Muscle layer of duodenum (tissue), 2 donors: ENCODE results near the gene ZNF316.
A peak's percentile ranks its signal among the peaks of the same experiment; 100 is the strongest.
"Not testable (repeated sequence)": the region's sequence is repeated elsewhere in the genome, so short reads cannot be mapped to it uniquely, and the experiment has no call there.

Experiments used
- H3K27ac ChIP-seq: one replicate; pipeline ENCODE4 v1.7.0; 2013; ENCODE audit warnings: mild to moderate bottlenecking, low read length
- H3K27me3 ChIP-seq: one replicate; pipeline ENCODE4 v1.7.0; 2013; ENCODE audit warnings: low read depth, mild to moderate bottlenecking, control low read depth, low read length
- H3K36me3 ChIP-seq, 2 donors: one replicate each; pipeline ENCODE4 v1.7.0; 2013; ENCODE audit warnings: low read length in 2 of 2, control low read depth in 1 of 2, mild to moderate bottlenecking in 1 of 2; ENCODE audit not compliant: insufficient read depth in 2 of 2, control insufficient read depth in 1 of 2
- H3K4me1 ChIP-seq, 2 donors: one replicate each; pipeline ENCODE4 v1.7.0; 2013; ENCODE audit warnings: low read length in 2 of 2, mild to moderate bottlenecking in 2 of 2, control low read depth in 1 of 2, moderate library complexity in 1 of 2; ENCODE audit not compliant: insufficient read depth in 2 of 2, control insufficient read depth in 1 of 2
- H3K4me3 ChIP-seq, 2 donors: one replicate each; pipeline ENCODE4 v1.7.0; 2013; ENCODE audit warnings: low read length in 2 of 2, low read depth in 1 of 2, mild to moderate bottlenecking in 1 of 2
- H3K9me3 ChIP-seq, 2 donors: one replicate each; pipeline ENCODE4 v1.7.0; 2013; ENCODE audit warnings: low read length in 2 of 2, control low read depth in 1 of 2, mild to moderate bottlenecking in 1 of 2; ENCODE audit not compliant: control insufficient read depth in 1 of 2
- donor health status: healthy.

ZNF316 gene

DNA sequence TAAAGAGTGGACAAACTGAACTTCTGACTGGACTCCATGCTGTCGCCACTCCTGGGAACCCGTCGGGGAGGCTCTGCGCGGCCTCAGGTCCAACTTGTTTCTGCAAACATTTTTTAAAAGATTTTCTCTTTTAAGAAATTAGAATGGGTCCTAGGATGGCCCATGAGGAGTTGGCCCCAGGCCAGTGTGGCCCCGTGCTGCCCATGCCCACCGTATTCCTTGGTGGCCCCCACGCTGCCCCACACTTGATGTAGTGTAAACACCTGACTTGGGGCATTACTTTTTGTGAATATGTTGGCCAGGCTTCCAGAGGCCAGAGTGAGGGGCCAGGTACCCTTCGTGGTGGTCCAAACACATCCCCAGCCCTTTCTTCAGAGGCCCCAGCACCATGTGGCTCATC, 19.3 kb downstream of the ZNF316 start:
- Histone ChIP-seq H3K9me3 (peaks cover 0 to 3% of the 10 kb centered on the region in 2 donors), H3K36me3 (peaks cover 0 to 33% of the 10 kb centered on the region in 2 donors), H3K27me3 (no peaks in the 10 kb centered on the region), H3K4me3 (no peak overlapping the region), H3K27ac (no peak overlapping the region), H3K4me1 (no peaks in the 10 kb centered on the region)

DNA sequence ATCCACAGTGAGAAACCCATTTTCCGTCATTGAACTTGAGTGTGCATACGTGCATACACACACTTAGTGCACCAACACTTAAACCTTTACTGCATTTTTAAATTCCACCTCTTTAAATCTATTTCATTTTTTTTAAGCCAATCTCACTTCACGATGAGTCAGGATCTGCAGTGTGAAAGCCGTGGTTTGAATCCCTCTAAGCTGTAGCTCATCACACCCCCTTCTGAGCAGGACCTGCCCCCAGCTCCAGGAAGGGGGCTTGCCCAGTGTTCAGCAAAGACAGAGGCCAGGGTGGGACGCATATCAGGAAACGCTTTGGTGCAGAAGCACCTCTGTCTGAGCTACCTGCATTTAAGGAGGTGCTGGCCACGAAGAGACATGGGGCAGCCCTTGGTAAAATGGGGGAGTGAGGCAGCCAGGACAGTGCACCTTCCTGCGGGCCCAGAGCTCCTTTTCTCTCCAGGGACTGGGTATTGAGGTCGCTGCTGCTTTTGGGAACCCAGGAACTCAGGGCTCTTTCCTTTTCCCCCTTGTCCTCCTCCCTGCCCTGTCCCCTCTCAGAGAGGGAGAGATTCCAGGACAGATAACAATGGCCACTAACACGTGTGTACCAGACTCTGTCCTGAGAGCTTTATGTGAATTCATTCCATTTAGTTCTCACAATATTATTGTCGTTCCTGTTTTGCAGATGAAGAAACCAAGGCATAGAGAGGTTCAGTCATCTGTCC, 21.7 kb downstream of the ZNF316 start:
- Histone ChIP-seq H3K27me3 (no peaks in the 10 kb centered on the region), H3K4me1 (no peaks in the 10 kb centered on the region), H3K4me3 (no peak overlapping the region), H3K36me3 (peaks cover 0 to 18% of the 10 kb centered on the region in 2 donors), H3K27ac (no peak overlapping the region), H3K9me3 (no peaks in the 10 kb centered on the region)

DNA sequence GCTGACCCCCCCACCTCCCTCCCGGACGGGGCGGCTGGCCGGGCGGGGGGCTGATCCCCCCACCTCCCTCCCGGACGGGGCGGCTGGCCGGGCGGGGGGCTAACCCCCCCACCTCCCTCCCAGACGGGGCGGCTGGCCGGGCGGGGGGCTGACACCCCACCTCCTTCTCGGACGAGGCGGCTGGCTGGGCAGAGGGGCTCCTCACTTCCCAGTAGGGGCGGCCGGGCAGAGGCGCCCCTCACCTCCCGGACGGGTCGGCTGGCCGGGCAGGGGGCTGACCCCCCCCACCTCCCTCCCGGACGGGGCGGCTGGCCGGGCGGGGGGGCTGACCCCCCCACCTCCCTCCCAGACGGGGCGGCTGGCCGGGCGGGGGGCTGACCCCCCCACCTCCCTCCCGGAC, 33.7 kb downstream of the ZNF316 start:
- not testable (repeated sequence) for H3K27me3 ChIP-seq, H3K4me3 ChIP-seq, H3K27ac ChIP-seq, H3K4me1 ChIP-seq
- Histone ChIP-seq H3K36me3 (peaks cover 0 to 36% of the 10 kb centered on the region in 2 donors), H3K9me3 (peaks cover 32 to 41% of the 10 kb centered on the region in 2 donors)

DNA sequence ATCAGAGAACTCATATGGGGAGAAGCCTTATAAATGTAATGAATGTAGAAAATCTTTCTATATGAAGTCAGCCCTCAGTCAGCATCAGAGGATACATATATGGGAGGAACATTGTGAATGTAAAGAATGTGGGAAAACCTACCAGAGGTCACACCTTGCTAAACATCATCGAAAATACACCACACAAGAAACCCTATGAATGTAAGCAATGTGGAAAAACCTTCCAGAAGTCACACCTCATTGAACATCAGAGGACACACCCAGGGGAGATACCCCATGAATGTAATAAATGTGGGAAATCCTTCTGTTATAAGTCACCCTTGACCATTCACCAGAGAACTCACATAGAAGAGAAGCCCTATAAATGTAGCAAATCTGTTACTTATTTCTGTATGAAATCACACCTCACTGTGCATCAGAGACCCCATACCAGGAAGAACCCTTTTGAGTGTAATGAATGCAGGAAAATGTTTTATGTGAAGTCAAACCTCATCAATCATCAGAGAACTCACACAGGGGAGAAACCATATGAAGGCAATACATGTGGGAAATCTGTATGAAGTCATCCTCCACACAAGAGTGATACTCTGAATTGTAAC, 38.8 kb downstream of the ZNF316 start:
- H3K36me3 ChIP-seq = peaks cover 0 to 14% of the 10 kb centered on the region in 2 donors
- no peak overlapping the region for H3K27ac ChIP-seq
- H3K9me3 ChIP-seq = peaks cover 32 to 78% of the 10 kb centered on the region in 2 donors
- no peaks in the 10 kb centered on the region for H3K27me3 ChIP-seq
- peak overlapping the region in 1 of 2 donors; percentile 39 for H3K4me3 ChIP-seq
- H3K4me1 ChIP-seq = no peaks in the 10 kb centered on the region

DNA sequence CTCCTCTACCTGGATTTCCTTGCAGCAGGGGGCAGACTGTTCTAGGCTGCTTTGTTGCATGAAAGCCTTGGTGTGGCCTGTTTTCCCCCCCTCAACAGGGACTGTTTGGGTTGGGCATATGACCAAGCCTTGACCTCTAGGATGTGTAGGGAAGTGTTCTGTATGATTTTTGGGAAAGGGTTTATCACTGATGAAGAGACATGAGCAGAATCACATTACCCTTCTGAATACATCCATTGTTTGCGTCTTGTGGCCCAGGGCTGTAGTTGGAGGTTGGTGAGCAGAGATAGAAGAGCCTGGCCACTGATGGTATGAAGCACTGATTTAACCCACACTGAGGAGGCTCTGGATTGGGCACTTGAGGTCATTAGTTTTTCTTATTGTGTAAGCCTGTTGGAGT, 43.0 kb downstream of the ZNF316 start:
- no peaks in the 10 kb centered on the region for H3K27me3 ChIP-seq
- peak overlapping the region in 1 of 2 donors; percentile 37 for H3K4me3 ChIP-seq
- peaks cover 40 to 90% of the 10 kb centered on the region in 2 donors for H3K9me3 ChIP-seq
- peaks cover 0 to 17% of the 10 kb centered on the region in 2 donors for H3K36me3 ChIP-seq
- no peaks in the 10 kb centered on the region for H3K4me1 ChIP-seq
- no peak overlapping the region for H3K27ac ChIP-seq

DNA sequence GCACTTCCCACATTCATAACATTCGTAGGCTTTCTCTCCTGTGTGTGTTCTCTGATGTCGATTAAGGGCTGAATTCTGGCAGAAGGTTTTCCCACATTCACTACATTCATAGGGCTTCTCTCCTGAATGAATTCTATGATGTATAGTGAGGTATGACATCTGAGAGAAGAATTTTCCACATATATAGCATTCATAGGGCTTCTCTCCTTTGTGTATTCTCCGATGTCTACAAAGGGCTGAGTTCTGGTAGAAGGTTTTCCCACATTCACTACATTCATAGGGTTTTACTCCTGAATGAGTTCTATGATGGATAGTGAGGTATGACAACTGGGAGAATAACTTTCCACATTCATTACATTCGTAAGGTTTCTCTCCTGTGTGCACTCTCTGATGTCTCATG, 54.0 kb downstream of the ZNF316 start:
- peak overlapping the region; percentile 24 to 52 for H3K4me3 ChIP-seq
- peaks cover 73 to 100% of the 10 kb centered on the region in 2 donors for H3K36me3 ChIP-seq

DNA sequence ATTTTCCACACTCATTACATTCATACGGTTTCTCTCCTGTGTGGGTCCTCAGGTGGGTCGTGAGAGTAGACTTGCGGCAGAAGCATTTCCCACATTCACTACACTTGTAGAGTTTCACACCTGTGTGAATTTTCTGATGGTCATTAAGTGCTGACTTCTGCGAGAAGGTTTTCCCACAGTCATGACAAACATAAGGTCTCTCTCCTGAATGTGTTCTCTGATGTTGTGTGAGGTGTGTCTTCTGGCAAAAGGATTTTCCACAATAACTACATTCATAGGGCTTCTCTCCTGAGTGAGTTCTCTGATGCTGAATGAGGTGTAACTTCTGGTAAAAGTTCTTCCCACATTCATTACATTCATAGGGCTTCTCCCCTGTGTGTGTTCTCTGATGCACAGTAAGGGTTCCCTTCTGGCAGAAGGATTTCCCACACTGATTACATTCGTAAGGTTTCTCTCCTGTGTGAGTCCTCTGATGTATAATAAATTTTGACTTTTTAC, 54.5 kb downstream of the ZNF316 start:
- peak overlapping the region; percentile 24 to 52 for H3K4me3 ChIP-seq
- H3K27me3 ChIP-seq = no peaks in the 10 kb centered on the region
- H3K9me3 ChIP-seq = peaks cover 88 to 99% of the 10 kb centered on the region in 2 donors
- peaks cover 78 to 100% of the 10 kb centered on the region in 2 donors for H3K36me3 ChIP-seq
- H3K27ac ChIP-seq = no peak overlapping the region
- H3K4me1 ChIP-seq = no peaks in the 10 kb centered on the region

More for the DNA sequence above, 54.0 kb downstream of the ZNF316 start:
- H3K27ac ChIP-seq = no peak overlapping the region
- H3K9me3 ChIP-seq = peaks cover 83 to 98% of the 10 kb centered on the region in 2 donors
- H3K4me1 ChIP-seq = no peaks in the 10 kb centered on the region
- no peaks in the 10 kb centered on the region for H3K27me3 ChIP-seq

DNA sequence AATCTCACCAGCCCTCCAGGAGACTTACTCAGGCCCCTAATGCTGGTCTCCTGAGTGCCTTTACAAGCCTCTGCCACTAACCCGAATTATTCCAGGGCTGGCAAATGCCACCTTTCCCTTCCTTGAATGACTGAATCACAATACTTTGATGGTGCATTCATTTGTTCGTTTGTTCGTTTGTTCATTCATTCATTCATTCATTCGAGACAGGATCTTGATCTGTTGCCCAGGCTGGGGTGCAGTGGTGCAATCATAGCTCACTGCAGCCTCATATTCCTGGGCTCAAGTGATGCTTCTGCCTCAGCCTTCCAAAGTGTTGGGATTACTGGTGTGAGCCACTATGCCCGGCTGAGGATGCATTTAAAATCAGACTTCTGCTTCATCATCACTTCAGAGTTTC, 63.7 kb downstream of the ZNF316 start:
- H3K36me3 ChIP-seq = peaks cover 65 to 81% of the 10 kb centered on the region in 2 donors
- H3K4me3 ChIP-seq = no peak overlapping the region
- peaks cover 44 to 58% of the 10 kb centered on the region in 2 donors for H3K9me3 ChIP-seq
- peaks cover 7 to 19% of the 10 kb centered on the region in 2 donors for H3K4me1 ChIP-seq
- H3K27me3 ChIP-seq = no peaks in the 10 kb centered on the region
- H3K27ac ChIP-seq = no peak overlapping the region

DNA sequence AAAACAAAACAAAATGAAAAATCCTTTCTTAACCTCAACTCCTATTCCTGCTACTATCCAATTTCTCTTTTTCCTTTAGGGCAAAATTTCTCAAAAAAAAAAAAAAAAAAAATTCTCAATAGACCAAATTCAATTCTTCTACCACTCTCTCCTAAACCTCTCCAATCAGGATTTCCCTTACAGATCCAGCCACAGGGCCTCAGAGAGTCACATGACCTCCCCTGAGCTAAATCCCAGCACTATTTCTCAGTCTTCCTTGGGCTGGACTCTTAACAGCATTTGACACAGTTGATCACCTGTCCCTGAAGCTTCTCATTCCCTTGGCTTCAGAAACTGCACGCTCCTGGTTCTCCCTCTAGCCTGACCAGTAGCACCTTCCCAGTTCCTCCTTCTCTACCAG, 64.7 kb downstream of the ZNF316 start:
- Histone ChIP-seq H3K9me3 (peaks cover 33 to 48% of the 10 kb centered on the region in 2 donors), H3K27ac (no peak overlapping the region), H3K4me1 (peaks cover 7 to 20% of the 10 kb centered on the region in 2 donors), H3K36me3 (peaks cover 54 to 70% of the 10 kb centered on the region in 2 donors), H3K4me3 (no peak overlapping the region), H3K27me3 (no peaks in the 10 kb centered on the region)
